Neural cell (in vitro differentiated cells): ENCODE results near the gene ISCA2. TPM values are rescaled to one million over a fixed set of nuclear protein-coding genes. Genes with fewer than 3 reads are reported as not detected.
"Not testable (repeated sequence)": the region's sequence is repeated elsewhere in the genome, so short reads cannot be mapped to it uniquely, and the experiment has no call there.

ENCODE experiments used
- H2AFZ ChIP-seq: fragments of 200-600, 300-800 bp; sonication (generic), shearing (Covaris generic); 2 replicates; pipeline ENCODE4 v1.6.0; 2014; ENCODE audit warnings: low read depth, mild to moderate bottlenecking, antibody characterized with exemption, low read length, moderate library complexity
- H3F3A ChIP-seq: fragments of 200-600 bp; shearing (Covaris generic); 2 replicates; pipeline ENCODE4 v1.6.1; 2016; ENCODE audit warnings: mild to moderate bottlenecking, moderate library complexity, mixed read lengths, antibody characterized with exemption, low read length; ENCODE audit not compliant: insufficient read depth, poor library complexity, severe bottlenecking
- H3K27ac ChIP-seq: fragments of 200-600, 300-800 bp; sonication (generic), shearing (Covaris generic); 2 replicates; pipeline ENCODE4 v1.5.1; 2014; ENCODE audit warnings: mild to moderate bottlenecking, low read length, moderate library complexity
- H3K27me3 ChIP-seq: fragments of 300-800, 200-600 bp; sonication (generic), shearing (Covaris generic); 2 replicates; pipeline ENCODE4 v1.6.0; 2014; ENCODE audit warnings: mild to moderate bottlenecking, low read depth, low read length, moderate library complexity; ENCODE audit not compliant: insufficient read depth
- H3K36me3 ChIP-seq: fragments of 300-800, 200-600 bp; sonication (generic), shearing (Covaris generic); 2 replicates; pipeline ENCODE4 v1.5.1; 2014; ENCODE audit warnings: mild to moderate bottlenecking, antibody characterized with exemption, low read length, moderate library complexity; ENCODE audit not compliant: insufficient read depth
- H3K4me2 ChIP-seq: fragments of 300-800, 200-600 bp; sonication (generic), shearing (Covaris generic); 2 replicates; pipeline ENCODE4 v1.6.0; 2014; ENCODE audit warnings: mild to moderate bottlenecking, low read length
- H3K4me3 ChIP-seq: fragments of 300-800, 200-600 bp; sonication (generic), shearing (Covaris generic); 2 replicates; pipeline ENCODE4 v1.5.1; 2014; ENCODE audit warnings: mild to moderate bottlenecking, low read length, moderate library complexity
- H3K79me2 ChIP-seq: fragments of 200-600 bp; shearing (Covaris generic); replicated peaks from 2 replicates; pipeline ENCODE4 v1.6.0; 2014; ENCODE audit warnings: mild to moderate bottlenecking, low read length, moderate library complexity; ENCODE audit not compliant: insufficient read depth
- H3K9ac ChIP-seq: fragments of 300-800, 200-600 bp; sonication (generic), shearing (Covaris generic); 2 replicates; pipeline ENCODE4 v1.6.1; 2016; ENCODE audit warnings: mild to moderate bottlenecking, low read length, mixed read lengths
- H3K9me2 ChIP-seq: fragments of 200-600 bp; shearing (Covaris generic); 2 replicates; pipeline ENCODE4 v1.6.1; 2016; ENCODE audit warnings: mild to moderate bottlenecking, low read length, mixed read lengths; ENCODE audit not compliant: insufficient read depth
- H3K9me3 ChIP-seq: fragments of 200-600, 300-800 bp; sonication (generic), shearing (Covaris generic); 2 replicates; pipeline ENCODE4 v1.6.1; 2016; ENCODE audit warnings: mild to moderate bottlenecking, mixed run types, low read length, moderate library complexity, mixed read lengths
- H4K20me1 ChIP-seq: fragments of 200-600 bp; shearing (Covaris generic); 2 replicates; pipeline ENCODE4 v1.6.1; 2016; ENCODE audit warnings: mild to moderate bottlenecking, mixed run types; ENCODE audit not compliant: insufficient read depth
- CTCF ChIP-seq: fragments of 450-650 bp; IDR thresholded peaks from 2 replicates; pipeline ENCODE4 v1.5.1; 2014; ENCODE audit warnings: antibody characterized with exemption, mild to moderate bottlenecking, moderate library complexity; ENCODE audit not compliant: poor library complexity, severe bottlenecking
- EP300 ChIP-seq: fragments of 450-650 bp; conservative IDR thresholded peaks from 2 replicates; pipeline ENCODE4 v1.6.1; 2014; ENCODE audit warnings: antibody characterized with exemption, mild to moderate bottlenecking, moderate library complexity; ENCODE audit not compliant: poor library complexity, severe bottlenecking
- EZH2 ChIP-seq: fragments of 200-600, 300-800 bp; shearing (Covaris generic), sonication (generic); IDR thresholded peaks from 2 replicates; pipeline ENCODE4 v1.6.1; 2014; ENCODE audit warnings: antibody characterized with exemption, low read length, borderline replicate concordance, mild to moderate bottlenecking; ENCODE audit not compliant: insufficient read depth, poor library complexity, severe bottlenecking
- MXI1 ChIP-seq: fragments of 450-650 bp; conservative IDR thresholded peaks from 2 replicates; pipeline ENCODE4 v1.6.1; 2014; ENCODE audit warnings: antibody characterized with exemption, mild to moderate bottlenecking; ENCODE audit not compliant: poor library complexity, severe bottlenecking
- POLR2AphosphoS5 ChIP-seq: IDR thresholded peaks from 2 replicates; pipeline ENCODE4 v1.6.1; 2012
- RAD21 ChIP-seq: fragments of 450-650 bp; conservative IDR thresholded peaks from 2 replicates; pipeline ENCODE4 v1.6.1; 2014; ENCODE audit warnings: antibody characterized with exemption, mild to moderate bottlenecking, moderate library complexity
- REST ChIP-seq: IDR thresholded peaks from 2 replicates; pipeline ENCODE4 v1.6.1; 2012; ENCODE audit warnings: borderline replicate concordance
- SMC3 ChIP-seq: fragments of 450-650 bp; conservative IDR thresholded peaks from 2 replicates; pipeline ENCODE4 v1.6.1; 2014; ENCODE audit warnings: antibody characterized with exemption, mild to moderate bottlenecking, moderate library complexity; ENCODE audit not compliant: poor library complexity
- TAF1 ChIP-seq: IDR thresholded peaks from 2 replicates; pipeline ENCODE4 v1.6.1; 2012; ENCODE audit warnings: low read depth
- polyA minus RNA-seq: library from RNA; depleted of rRNA, polyadenylated mRNA; stranded (reverse); fragments of >200 nt; gene quantifications from 2 replicates; pipeline ENCODE4 v1.2.3, GENCODE V29; 2014
- polyA plus RNA-seq: library from polyadenylated mRNA; depleted of rRNA; stranded (reverse); fragments of >200 nt; gene quantifications from 2 replicates; pipeline ENCODE4 v1.2.3, GENCODE V29; 2014

ISCA2 gene
- polyA plus RNA-seq: 45.1 and 73.4 TPM in 2 replicates
- 28.5 and 36.3 TPM in 2 replicates for polyA minus RNA-seq

GRCh38 chr14:74493343-74494261 is at the start of gene ISCA2:
Gene ISCA2, plus strand, starts transcription at chr14:74493765. Its CDS starts 10 bp downstream, at chr14:74493775.
- peak within 1 kb of the TSS; percentile 88 for H3K9ac ChIP-seq
- peaks cover 14% of the 10 kb centered on the region for H3K79me2 ChIP-seq
- peak within 1 kb of the TSS; percentile 100 for H2AFZ ChIP-seq
- H3K4me2 ChIP-seq: peak within 1 kb of the TSS; percentile 92
- H4K20me1 ChIP-seq: no peaks in the 10 kb centered on the region
- peaks cover 17% of the 10 kb centered on the region for H3K27me3 ChIP-seq
- peak within 1 kb of the TSS; percentile 92 for H3K4me3 ChIP-seq
- no peaks in the 10 kb centered on the region for H3K9me3 ChIP-seq
- H3K9me2 ChIP-seq: no peaks in the 10 kb centered on the region
- H3K36me3 ChIP-seq: no peaks in the 10 kb centered on the region
- TF ChIP-seq CTCF (peak; percentile 30), POLR2AphosphoS5 (peak; percentile 95), EP300 (no peak), RAD21 (no peak), REST (peak; percentile 80), TAF1 (peak; percentile 84), MXI1 (peak; percentile 45), EZH2 (no peak), SMC3 (peak; percentile 28)
- peak within 1 kb of the TSS; percentile 84 for H3K27ac ChIP-seq
- H3F3A ChIP-seq: no peaks in the 10 kb centered on the region

GRCh38 chr14:74444866-74445265 is 48.7 kb upstream of the ISCA2 start:
- Histone ChIP-seq H3K27ac (no peak overlapping the region), H3K9ac (no peak overlapping the region), H2AFZ (no peak overlapping the region), H3K79me2 (no peaks in the 10 kb centered on the region), H4K20me1 (no peaks in the 10 kb centered on the region), H3K36me3 (no peaks in the 10 kb centered on the region), H3K27me3 (no peaks in the 10 kb centered on the region), H3F3A (no peaks in the 10 kb centered on the region), H3K9me2 (no peaks in the 10 kb centered on the region), H3K9me3 (no peaks in the 10 kb centered on the region), H3K4me3 (no peak overlapping the region), H3K4me2 (no peak overlapping the region)
- no peak for TF ChIP-seq POLR2AphosphoS5
- TF ChIP-seq CTCF: no peak
- TF ChIP-seq RAD21: no peak
- no peak for TF ChIP-seq MXI1
- no peak for TF ChIP-seq EP300
- no peak for TF ChIP-seq EZH2
- TF ChIP-seq TAF1: no peak
- TF ChIP-seq REST: no peak
- no peak for TF ChIP-seq SMC3

GRCh38 chr14:74454397-74454796 is 39.2 kb upstream of the ISCA2 start:
- H3F3A ChIP-seq, H3K9me2 ChIP-seq, H3K27ac ChIP-seq: not testable (repeated sequence)

More at GRCh38 chr14:74454397-74454796, 39.2 kb upstream of the ISCA2 start:
- H4K20me1 ChIP-seq, H3K9ac ChIP-seq, H2AFZ ChIP-seq, H3K4me2 ChIP-seq, H3K27me3 ChIP-seq, H3K36me3 ChIP-seq, H3K79me2 ChIP-seq, H3K4me3 ChIP-seq, H3K9me3 ChIP-seq: not testable (repeated sequence)
